GM12878 (cell line): ENCODE data around the gene DQX1. TPM values are rescaled to one million over a fixed set of nuclear protein-coding genes. Genes with fewer than 3 reads are reported as not detected.

Experiments
- ATAC-seq: fragments of 200-7000 bp; cut with Tn5 transposase; 3 replicates; pipeline ENCODE4 v1.9.1; 2020; ENCODE audit warnings: mild to moderate bottlenecking, moderate library complexity
- BruUV-seq: library from RNA; stranded (reverse); fragments of 400-500 nt; replicated peaks from 2 replicates; lab custom pipeline; 2021; lab: Mats Ljungman, UMichigan
- CTCF ChIA-PET: fragments of 300-600 bp; sonication (Branson Sonifier 250); formaldehyde crosslinking; extraction: SDS; loops from one replicate; lab custom pipeline; 2021; ENCODE audit warnings: inconsistent platforms; lab: Yijun Ruan, JAX
- POLR2A ChIA-PET: fragments of 350-600 bp; formaldehyde crosslinking; extraction: SDS; loops from one replicate; lab custom pipeline; 2021; ENCODE audit warnings: inconsistent platforms; lab: Charles Lee
- RAD21 ChIA-PET: fragments of 300-600 bp; sonication (Branson Sonifier 250); formaldehyde crosslinking; loops from one replicate; lab custom pipeline; 2023; ENCODE audit warnings: antibody characterized with exemption; ENCODE audit not compliant: unreplicated experiment; lab: Charles Lee
- SMC1A ChIA-PET: fragments of 300-600 bp; sonication (Branson Sonifier 250); formaldehyde crosslinking; loops from one replicate; lab custom pipeline; 2023; ENCODE audit not compliant: unreplicated experiment, uncharacterized antibody; lab: Charles Lee
- DNase-seq: peaks from one replicate; pipeline ENCODE4 v3.0.0-alpha.2; 2011; ENCODE audit warnings: low read depth, low spot score
- FAIRE-seq: peaks from 3 replicates; lab custom pipeline; 2011; peaks lifted over from hg19 to GRCh38; lab: Jason Lieb, UNC
- H2AFZ ChIP-seq: 2 replicates; pipeline ENCODE4 v1.6.0; 2011; ENCODE audit warnings: low read depth, low read length, control low read depth; ENCODE audit not compliant: control insufficient read depth
- H3K27ac ChIP-seq: 2 replicates; pipeline ENCODE4 v1.5.1; 2011; ENCODE audit warnings: control low read depth; ENCODE audit not compliant: control insufficient read depth, insufficient read depth
- H3K27me3 ChIP-seq, 2 experiments: replicated peaks in 1 of 2; 2 replicates each; pipeline versions ENCODE4 v1.6.0 to v1.6.1; 2011; ENCODE audit warnings: low read length in 1 of 2; ENCODE audit not compliant: control insufficient read depth in 2 of 2, insufficient read depth in 2 of 2
- H3K36me3 ChIP-seq, 2 experiments: 2 replicates each; pipeline ENCODE4 v1.5.1; 2011; ENCODE audit warnings: low read length in 1 of 2; ENCODE audit not compliant: control insufficient read depth in 2 of 2, insufficient read depth in 2 of 2
- H3K4me1 ChIP-seq: 2 replicates; pipeline ENCODE4 v1.6.1; 2011; ENCODE audit warnings: mild to moderate bottlenecking, low read length, moderate library complexity, mixed read lengths; ENCODE audit not compliant: control insufficient read depth, insufficient read depth
- H3K4me2 ChIP-seq: 2 replicates; pipeline ENCODE4 v1.6.0; 2011; ENCODE audit warnings: control low read depth; ENCODE audit not compliant: control insufficient read depth, insufficient read depth
- H3K4me3 ChIP-seq: fragments of 200-600 bp; sonication (generic); 2 replicates; pipeline ENCODE4 v1.5.1; 2016
- H3K79me2 ChIP-seq: 2 replicates; pipeline ENCODE4 v1.6.0; 2011; ENCODE audit warnings: low read length; ENCODE audit not compliant: control insufficient read depth, insufficient read depth
- H3K9ac ChIP-seq: 2 replicates; pipeline ENCODE4 v1.8.0; 2011; ENCODE audit warnings: low read length, control low read depth, mixed read lengths; ENCODE audit not compliant: control insufficient read depth, insufficient read depth
- H3K9me3 ChIP-seq: replicated peaks from 3 replicates; pipeline ENCODE4 v1.5.1; 2011; ENCODE audit warnings: mild to moderate bottlenecking, low read length; ENCODE audit not compliant: control insufficient read depth, insufficient read depth
- H4K20me1 ChIP-seq: 2 replicates; pipeline ENCODE4 v1.6.0; 2011; ENCODE audit not compliant: control insufficient read depth, insufficient read depth
- BHLHE40 ChIP-seq, 2 experiments: fragments of 450-650 bp in 1 of 2; IDR thresholded peaks; 2 replicates each; pipeline ENCODE4 v1.6.1; 2011 to 2017; ENCODE audit warnings: low read depth in 2 of 2, borderline replicate concordance in 1 of 2, improper control_type of control experiment in 1 of 2, low read length in 1 of 2, mild to moderate bottlenecking in 1 of 2
- CBX5 ChIP-seq: sonication (generic); IDR thresholded peaks from 2 replicates; pipeline ENCODE4 v1.6.1; 2016; ENCODE audit warnings: low read depth, moderate library complexity, mild to moderate bottlenecking, inconsistent platforms
- EGR1 ChIP-seq, 2 experiments: IDR thresholded peaks; 1 replicate in 1 of 2; 2 replicates in 1 of 2; pipeline ENCODE4 v1.6.1; 2011 to 2012; ENCODE audit warnings: low read depth in 2 of 2, low read length in 2 of 2, borderline replicate concordance in 1 of 2, mild to moderate bottlenecking in 1 of 2, moderate library complexity in 1 of 2
- FOXK2 ChIP-seq: fragments of 450-650 bp; IDR thresholded peaks from 2 replicates; pipeline ENCODE4 v1.6.1; 2017; ENCODE audit warnings: mild to moderate bottlenecking, moderate library complexity
- IKZF2 ChIP-seq, 2 experiments: fragments of 450-650 bp; IDR thresholded peaks; 2 replicates each; pipeline ENCODE4 v1.6.1; 2017; ENCODE audit warnings: mild to moderate bottlenecking in 2 of 2, moderate library complexity in 2 of 2
- NR2C1 ChIP-seq: fragments of 450-650 bp; IDR thresholded peaks from 2 replicates; pipeline ENCODE4 v1.6.1; 2017; ENCODE audit warnings: antibody characterized with exemption, mild to moderate bottlenecking, moderate library complexity
- PAX8 ChIP-seq: fragments of 450-650 bp; IDR thresholded peaks from 2 replicates; pipeline ENCODE4 v1.6.1; 2017; ENCODE audit warnings: mild to moderate bottlenecking, moderate library complexity
- RAD51 ChIP-seq: fragments of 450-650 bp; IDR thresholded peaks from 2 replicates; pipeline ENCODE4 v1.6.1; 2016; ENCODE audit warnings: moderate library complexity, mild to moderate bottlenecking, inconsistent platforms
- TCF3 ChIP-seq: IDR thresholded peaks from 2 replicates; pipeline ENCODE4 v1.6.1; 2012; ENCODE audit warnings: low read depth, mild to moderate bottlenecking, low read length, borderline replicate concordance; ENCODE audit not compliant: insufficient read depth
- WGBS: methylation state at CpG from one replicate; pipeline ENCODE4 v1.1.6; 2016; ENCODE audit warnings: low lambda C conversion rate; ENCODE audit not compliant: insufficient replicate concordance, insufficient coverage; ENCODE audit errors: missing lambda C conversion rate; 5-methylcytosine and 5-hydroxymethylcytosine counted together
- in situ Hi-C: fragments of 300-500 bp; cut with MboI; formaldehyde crosslinking; loops from 9 replicates; pipeline ENCODE4 v1.14.3; 2018; ENCODE audit warnings: mixed read lengths
- intact Hi-C: fragments of 100-400 bp; cut with micrococcal nuclease; formaldehyde crosslinking; loops from one replicate; pipeline ENCODE4 v1.14.2; 2022; ENCODE audit not compliant: unreplicated experiment
- polyA plus RNA-seq, 11 experiments: library from polyadenylated mRNA; depleted of rRNA in 4 of 11; unstranded in 6 of 11; stranded (reverse) in 5 of 11; fragments of >200 nt; fragmentation: Nextera tagmentation in 4 of 11; fragmentation: Illumina TruSeq in 1 of 11; extraction: Ambion mirVana in 4 of 11; extraction: Trizol in 1 of 11; gene quantifications; 1 replicate in 1 of 11; 2 replicates in 10 of 11; pipeline versions ENCODE4 v1.2.1 to v1.2.3, GENCODE V29; 2011 to 2016; ENCODE audit warnings: inconsistent platforms in 2 of 11, missing spikeins in 2 of 11, low read depth in 1 of 11
- total RNA-seq, 4 experiments: library from RNA; depleted of rRNA in 3 of 4; stranded (reverse); fragments of >200 nt in 3 of 4; fragmentation: Illumina TruSeq in 1 of 4; extraction: Trizol in 1 of 4; gene quantifications; 2 replicates each; pipeline versions ENCODE4 v1.2.1 to v1.2.3, GENCODE V29; 2013 to 2021
- TF ChIP-seq, protein P1 (sequence below): fragments of 450-650 bp; IDR thresholded peaks from 2 replicates; pipeline ENCODE4 v1.6.1; 2017; ENCODE audit warnings: mild to moderate bottlenecking

Gene DQX1
- total and polyA plus RNA-seq, 10 of the 15 experiments (the other 5 are each of a cell fraction or from before 2014, with no cell fraction given), result 0.34 to 2.1 (median 0.86) TPM

DNA sequence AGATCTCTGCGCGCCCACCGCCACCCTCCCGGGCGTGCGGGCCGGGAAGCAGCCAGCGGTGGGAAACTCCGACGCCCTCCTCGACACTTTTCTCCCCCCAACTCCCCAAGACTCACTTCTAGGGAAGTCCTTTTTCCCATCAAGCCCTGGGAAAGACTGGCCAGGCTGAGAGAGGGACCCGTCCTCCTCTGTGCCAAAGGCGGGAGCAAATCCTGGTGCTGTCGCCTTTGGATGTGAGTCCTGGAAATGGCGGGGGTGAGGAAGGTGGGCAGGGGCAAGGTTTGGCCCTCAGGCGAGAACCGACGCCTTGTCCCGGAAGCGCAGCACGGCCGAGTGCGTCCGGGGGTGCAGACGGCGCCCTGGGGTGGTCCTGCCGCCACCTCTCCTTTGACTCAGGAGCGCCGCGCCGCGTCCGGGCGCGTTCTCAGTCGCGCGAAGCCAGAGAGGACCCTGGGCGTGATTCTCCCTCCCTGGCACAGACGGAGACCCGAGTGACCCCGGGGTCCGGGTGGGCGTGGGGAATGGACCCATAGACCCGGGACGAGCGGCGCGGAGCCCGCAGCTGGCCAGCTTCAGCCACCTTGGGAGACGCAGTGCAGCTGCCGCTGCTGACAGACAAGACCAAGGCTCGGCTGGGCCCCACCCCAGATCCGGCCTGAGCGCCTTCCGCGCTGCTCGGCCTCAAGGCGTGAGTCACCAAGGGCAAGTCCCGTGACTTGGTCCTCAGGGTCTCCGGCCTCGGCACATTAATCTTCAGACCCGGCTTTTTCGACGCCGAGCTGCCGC lies 23.1 kb downstream of the DQX1 start (continued):
- no peak for TF ChIP-seq RAD51
- peak; percentile 36 to 44; a peak in 3 of 4 replicates for TF ChIP-seq IKZF2 (IDR thresholded peaks at IDR 0.05)
- TF ChIP-seq PAX8, result no peak

DNA sequence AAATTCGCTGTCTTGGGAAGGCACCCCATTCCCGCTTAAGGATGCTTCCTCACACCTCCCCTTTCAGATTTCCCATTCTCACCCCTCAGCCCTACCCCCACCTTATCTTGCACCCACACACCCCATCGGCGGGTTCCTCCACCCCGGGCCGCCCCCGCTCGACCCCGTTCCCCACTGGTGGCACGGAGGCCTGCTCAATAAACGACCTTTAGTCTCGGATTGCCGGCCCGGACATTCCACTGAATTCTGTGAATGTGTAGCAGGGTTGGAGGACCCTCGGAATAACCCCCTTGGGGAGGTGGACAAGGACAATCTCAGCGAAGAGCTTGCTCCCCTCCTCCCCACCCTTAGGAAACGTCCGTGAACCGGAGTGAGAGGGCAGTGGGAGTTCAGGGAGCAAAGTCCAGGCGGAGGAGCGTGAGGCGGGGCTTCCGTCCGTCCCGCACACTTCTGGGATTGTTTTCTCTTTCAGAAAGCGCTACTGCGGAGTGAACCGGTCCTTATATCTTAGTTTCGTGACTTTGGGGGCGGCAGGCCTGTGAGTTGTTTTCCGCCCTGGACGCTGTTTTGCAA lies 23.8 kb downstream of the DQX1 start:
- CTCF ChIA-PET, result interaction anchor here (4.8 to 13.9 kb wide), 3 partner anchors 19 to 84 kb away, joined by 34 to 231 read pairs (median 135); partner anchors contain the start of genes AUP1, CCDC142, DQX1 and HTRA2
- H3K4me1 ChIP-seq, result peaks cover 30% of the 10 kb centered on the region
- H3K36me3 ChIP-seq, result peaks cover 0 to 7% of the 10 kb centered on the region in 2 experiments; a peak in 1 of 4 replicates
- ATAC-seq (no peak), DNase-seq (no peak), FAIRE-seq (no peak)
- in situ Hi-C loops, result no loop called here
- H3K27ac ChIP-seq, result no peak overlapping the region
- BruUV-seq, result no TSS peak
- peak overlapping the region; percentile 85 for H2AFZ ChIP-seq
- peaks cover 15 to 25% of the 10 kb centered on the region in 2 experiments; a peak in 3 of 4 replicates for H3K27me3 ChIP-seq
- intact Hi-C loops, result loop anchor here (2.0 kb wide), 1 partner anchor 19 kb away; the partner anchor contains the start of genes CCDC142 and TTC31
- H3K9me3 ChIP-seq, result no peaks in the 10 kb centered on the region
- RAD21 ChIA-PET, result interaction anchor here (0.8 to 2.9 kb wide), 5 partner anchors 18 to 87 kb away, joined by 3 to 10 read pairs (median 8); partner anchors contain the start of genes AUP1, CCDC142, HTRA2 and TTC31
- H4K20me1 ChIP-seq, result no peaks in the 10 kb centered on the region
- peak overlapping the region; percentile 73 for H3K4me3 ChIP-seq
- TF ChIP-seq NR2C1 (peak; percentile 44; the same call in 1 of the 2 replicates), BHLHE40 (IDR thresholded peaks at IDR 0.05; ENCODE audit: borderline replicate concordance in 1 of 2, low read depth in 2 of 2, low read length in 1 of 2) (peak in 1 of 2 experiments; percentile 23; a peak in 1 of 4 replicates), RAD51 (no peak), TCF3 (no peak), CBX5 (no peak), EGR1 (IDR thresholded peaks at IDR 0.05; ENCODE audit: borderline replicate concordance in 1 of 2, low read depth in 2 of 2, low read length in 2 of 2) (no peak), FOXK2 (no peak)
- TF ChIP-seq, protein P1, sequence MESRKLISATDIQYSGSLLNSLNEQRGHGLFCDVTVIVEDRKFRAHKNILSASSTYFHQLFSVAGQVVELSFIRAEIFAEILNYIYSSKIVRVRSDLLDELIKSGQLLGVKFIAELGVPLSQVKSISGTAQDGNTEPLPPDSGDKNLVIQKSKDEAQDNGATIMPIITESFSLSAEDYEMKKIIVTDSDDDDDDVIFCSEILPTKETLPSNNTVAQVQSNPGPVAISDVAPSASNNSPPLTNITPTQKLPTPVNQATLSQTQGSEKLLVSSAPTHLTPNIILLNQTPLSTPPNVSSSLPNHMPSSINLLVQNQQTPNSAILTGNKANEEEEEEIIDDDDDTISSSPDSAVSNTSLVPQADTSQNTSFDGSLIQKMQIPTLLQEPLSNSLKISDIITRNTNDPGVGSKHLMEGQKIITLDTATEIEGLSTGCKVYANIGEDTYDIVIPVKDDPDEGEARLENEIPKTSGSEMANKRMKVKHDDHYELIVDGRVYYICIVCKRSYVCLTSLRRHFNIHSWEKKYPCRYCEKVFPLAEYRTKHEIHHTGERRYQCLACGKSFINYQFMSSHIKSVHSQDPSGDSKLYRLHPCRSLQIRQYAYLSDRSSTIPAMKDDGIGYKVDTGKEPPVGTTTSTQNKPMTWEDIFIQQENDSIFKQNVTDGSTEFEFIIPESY, result no peak
- peak overlapping the region; percentile 93 for H3K4me2 ChIP-seq
- peak overlapping the region; percentile 55 for H3K9ac ChIP-seq
- peaks cover 12% of the 10 kb centered on the region for H3K79me2 ChIP-seq
- POLR2A ChIA-PET, result interaction anchor here (1.9 kb wide), 1 partner anchor 111 kb away, joined by 4 read pairs; no protein-coding TSS in a partner anchor
- SMC1A ChIA-PET, result interaction anchor here (1.3 to 7.0 kb wide), 2 partner anchors 13 to 84 kb away, joined by 5 to 71 read pairs; no protein-coding TSS in a partner anchor
- WGBS, result 21% methylated on average over 24 of the region's 32 CpGs
